Neural progenitor cell (in vitro differentiated cells): ENCODE results near the gene ZNF230. TPM values are rescaled to one million over a fixed set of nuclear protein-coding genes. Genes with fewer than 3 reads are reported as not detected.

Source experiments
- DNase-seq: peaks from one replicate; pipeline ENCODE4 v3.0.0-alpha.2; 2016; ENCODE audit warnings: low spot score
- H2AFZ ChIP-seq: fragments of 200-600 bp; sonication (generic); replicated peaks from 2 replicates; pipeline ENCODE4 v1.6.1; 2016; ENCODE audit warnings: antibody characterized with exemption
- H3F3A ChIP-seq: fragments of 200-600 bp; sonication (generic); 2 replicates; pipeline ENCODE4 v1.6.1; 2016; ENCODE audit warnings: antibody characterized with exemption, low read depth
- H3K27ac ChIP-seq: fragments of 200-600 bp; sonication (generic); 2 replicates; pipeline ENCODE4 v1.5.1; 2016; ENCODE audit warnings: mild to moderate bottlenecking
- H3K27me3 ChIP-seq: fragments of 200-600 bp; sonication (generic); 2 replicates; pipeline ENCODE4 v1.6.1; 2016; ENCODE audit warnings: mild to moderate bottlenecking, moderate library complexity
- H3K36me3 ChIP-seq: fragments of 200-600 bp; sonication (generic); 2 replicates; pipeline ENCODE4 v1.5.1; 2016
- H3K4me1 ChIP-seq: fragments of 200-600 bp; sonication (generic); 2 replicates; pipeline ENCODE4 v1.6.1; 2016; ENCODE audit warnings: mixed run types
- H3K4me2 ChIP-seq: fragments of 200-600 bp; sonication (generic); 2 replicates; pipeline ENCODE4 v1.6.1; 2016
- H3K4me3 ChIP-seq: fragments of 200-600 bp; sonication (generic); 2 replicates; pipeline ENCODE4 v1.5.1; 2016
- H3K79me2 ChIP-seq: fragments of 200-600 bp; sonication (generic); 2 replicates; pipeline ENCODE4 v1.6.1; 2016; ENCODE audit warnings: low read depth
- H3K9ac ChIP-seq: fragments of 200-600 bp; sonication (generic); 2 replicates; pipeline ENCODE4 v1.6.1; 2016
- H3K9me3 ChIP-seq: fragments of 200-600 bp; sonication (generic); 2 replicates; pipeline ENCODE4 v1.5.1; 2016; ENCODE audit warnings: low read depth
- H4K20me1 ChIP-seq: fragments of 200-600 bp; sonication (generic); 2 replicates; pipeline ENCODE4 v1.6.1; 2016; ENCODE audit warnings: low read depth
- H3K27ac Mint-ChIP-seq: 3 replicates; pipeline ENCODE4 v1.8.0; 2021; ENCODE audit warnings: mixed read lengths
- H3K27me3 Mint-ChIP-seq: 2 replicates; pipeline ENCODE4 v1.8.0; 2022; ENCODE audit warnings: low read depth, mild to moderate bottlenecking, inconsistent platforms, moderate library complexity, mixed read lengths; ENCODE audit not compliant: insufficient read depth
- H3K36me3 Mint-ChIP-seq: 3 replicates; pipeline ENCODE4 v1.8.0; 2021; ENCODE audit warnings: mixed read lengths
- H3K4me1 Mint-ChIP-seq: 3 replicates; pipeline ENCODE4 v1.8.0; 2021; ENCODE audit warnings: mixed read lengths
- H3K4me3 Mint-ChIP-seq: 3 replicates; pipeline ENCODE4 v1.8.0; 2021; ENCODE audit warnings: mild to moderate bottlenecking, moderate library complexity, mixed read lengths
- H3K9me3 Mint-ChIP-seq: 3 replicates; pipeline ENCODE4 v1.8.0; 2020; ENCODE audit warnings: mixed read lengths
- CTCF ChIP-seq: fragments of 200-600 bp; sonication (generic); IDR thresholded peaks from 2 replicates; pipeline ENCODE4 v1.5.1; 2017; ENCODE audit warnings: antibody characterized with exemption, mild to moderate bottlenecking
- EZH2 ChIP-seq: fragments of 200-600 bp; sonication (generic); IDR thresholded peaks from 2 replicates; pipeline ENCODE4 v1.6.1; 2017; ENCODE audit warnings: antibody characterized with exemption, mild to moderate bottlenecking, moderate library complexity
- EZH2phosphoT487 ChIP-seq: fragments of 200-600 bp; sonication (generic); IDR thresholded peaks from 2 replicates; pipeline ENCODE4 v1.6.1; 2017; ENCODE audit warnings: antibody characterized with exemption
- total RNA-seq: library from RNA; depleted of rRNA; stranded (reverse); fragments of >200 nt; gene quantifications from 2 replicates; pipeline ENCODE4 v1.2.3, GENCODE V29; 2015; ENCODE audit warnings: low replicate concordance

Gene ZNF230
- total RNA-seq, 1 donor from 2014 or later, result 4.7 TPM

DNA sequence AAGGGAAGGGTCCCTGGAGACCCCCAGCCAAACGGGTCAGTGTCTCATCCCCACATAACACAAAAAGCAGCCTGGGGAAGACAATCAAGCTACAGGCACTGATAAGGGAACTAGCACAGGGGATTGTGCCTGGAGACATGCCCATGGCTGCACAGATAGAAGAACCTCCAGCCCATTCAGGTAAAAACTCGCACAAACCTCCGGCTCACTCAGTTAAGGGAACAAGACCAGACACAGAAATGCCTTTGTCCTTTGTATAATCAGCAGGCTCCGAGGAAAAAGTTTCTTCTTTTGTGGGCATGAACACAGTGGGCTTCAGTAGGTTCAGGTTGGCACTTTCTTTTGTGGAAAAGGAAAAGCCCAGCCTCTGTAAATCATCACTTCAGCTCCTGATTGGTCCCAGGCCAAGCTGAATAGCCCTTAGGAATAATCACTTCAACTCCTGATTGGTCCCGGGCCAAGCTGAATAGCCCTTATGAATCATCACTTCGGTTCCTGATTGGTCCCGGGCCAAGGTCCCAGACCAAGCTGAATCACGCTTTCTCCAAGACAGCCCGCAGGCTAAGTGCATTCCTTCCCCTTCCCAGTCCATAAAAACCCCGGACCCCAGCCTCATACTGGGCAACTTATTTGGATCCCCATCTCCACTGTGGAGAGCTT is 5.0 kb upstream of the ZNF230 start:
- Histone ChIP-seq H3K4me2 (no peak overlapping the region), H3K27me3 (no peaks in the 10 kb centered on the region), H4K20me1 (no peaks in the 10 kb centered on the region), H3K36me3 (peaks cover 4% of the 10 kb centered on the region), H3K4me1 (no peaks in the 10 kb centered on the region), H3K79me2 (no peaks in the 10 kb centered on the region), H3F3A (no peaks in the 10 kb centered on the region), H3K9me3 (no peaks in the 10 kb centered on the region), H3K4me3 (no peak overlapping the region), H2AFZ (no peak overlapping the region), H3K9ac (no peak overlapping the region), H3K27ac (no peak overlapping the region)
- H3K4me1 Mint-ChIP-seq, result peaks cover 7% of the 10 kb centered on the region
- H3K9me3 Mint-ChIP-seq, result peaks cover 3% of the 10 kb centered on the region
- TF ChIP-seq EZH2, result no peak
- TF ChIP-seq EZH2phosphoT487, result no peak
- TF ChIP-seq CTCF, result no peak
- H3K27ac Mint-ChIP-seq, result no peak overlapping the region
- peaks cover 17% of the 10 kb centered on the region for H3K36me3 Mint-ChIP-seq
- no peak for DNase-seq
- no peak overlapping the region for H3K4me3 Mint-ChIP-seq
- H3K27me3 Mint-ChIP-seq, result peaks cover 2% of the 10 kb centered on the region

DNA sequence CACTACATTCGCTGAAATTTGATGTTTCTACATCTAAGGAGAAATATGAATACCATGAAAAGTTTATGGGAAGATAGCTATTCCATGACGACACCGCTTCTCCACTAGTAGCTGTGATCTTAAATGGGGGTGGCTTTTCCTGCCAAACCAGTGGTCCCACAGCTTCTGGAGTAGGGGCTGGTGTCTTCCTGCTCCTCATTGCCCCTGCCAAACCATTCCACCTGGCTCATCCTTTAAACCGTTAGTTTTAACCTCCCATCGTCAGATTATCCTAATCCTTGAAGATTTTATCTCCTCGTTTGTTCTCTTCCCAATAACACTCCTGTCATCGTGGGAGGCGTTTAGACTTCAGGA is 568 bp upstream of the ZNF230 start:
- DNase-seq, result no peak
- peaks cover 2% of the 10 kb centered on the region for H3K27me3 Mint-ChIP-seq
- peak overlapping the region; percentile 90 for H3K27ac Mint-ChIP-seq
- Histone ChIP-seq H3F3A (no peaks in the 10 kb centered on the region), H3K36me3 (peaks cover 5% of the 10 kb centered on the region), H3K4me1 (peaks cover 7% of the 10 kb centered on the region), H3K9me3 (no peaks in the 10 kb centered on the region), H3K27ac (no peak overlapping the region), H3K4me3 (peak overlapping the region; percentile 92), H3K9ac (peak overlapping the region; percentile 36), H3K4me2 (peak overlapping the region; percentile 91), H3K27me3 (no peaks in the 10 kb centered on the region), H2AFZ (peak overlapping the region; percentile 100), H4K20me1 (no peaks in the 10 kb centered on the region), H3K79me2 (peaks cover 9% of the 10 kb centered on the region)
- peaks cover 12% of the 10 kb centered on the region for H3K9me3 Mint-ChIP-seq
- H3K36me3 Mint-ChIP-seq, result peaks cover 18% of the 10 kb centered on the region
- peaks cover 11% of the 10 kb centered on the region for H3K4me1 Mint-ChIP-seq
- no peak for TF ChIP-seq EZH2
- no peak for TF ChIP-seq EZH2phosphoT487
- TF ChIP-seq CTCF, result no peak
- H3K4me3 Mint-ChIP-seq, result peak overlapping the region; percentile 100

DNA sequence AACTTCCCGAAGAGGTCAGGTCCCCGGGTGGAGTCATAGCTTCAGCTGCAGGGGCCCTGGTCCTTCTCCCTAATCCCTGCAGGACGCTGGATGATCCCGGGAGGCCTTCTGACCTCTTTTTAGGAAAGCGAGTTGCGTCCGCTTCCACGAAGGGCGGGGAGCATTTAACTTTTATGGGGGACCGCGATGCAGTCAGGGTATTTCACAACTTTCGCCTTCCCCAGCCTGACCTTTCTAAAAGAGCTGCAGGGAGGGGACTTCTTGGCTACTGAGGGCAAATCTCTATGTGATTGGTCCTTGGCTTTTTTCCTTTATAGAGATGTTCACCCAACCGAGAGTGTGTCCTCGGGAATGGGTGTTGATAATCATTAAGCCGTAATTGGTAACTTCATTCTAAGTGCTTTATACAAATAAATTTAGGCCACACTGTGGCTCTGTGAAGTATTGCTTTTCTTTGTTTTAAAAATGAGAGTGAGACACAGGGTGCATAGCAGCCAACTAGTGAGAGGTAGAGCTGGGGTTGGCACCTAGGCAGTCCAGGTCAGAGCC is 778 bp downstream of the ZNF230 start:
- H3K9me3 Mint-ChIP-seq, result peaks cover 17% of the 10 kb centered on the region
- peaks cover 11% of the 10 kb centered on the region for H3K4me1 Mint-ChIP-seq
- DNase-seq, result peak; percentile 33
- no peak overlapping the region for H3K27ac Mint-ChIP-seq
- Histone ChIP-seq H3K4me1 (peaks cover 7% of the 10 kb centered on the region), H3K27ac (no peak overlapping the region), H3K4me2 (peak overlapping the region; percentile 91), H3K79me2 (peaks cover 9% of the 10 kb centered on the region), H3K4me3 (peak overlapping the region; percentile 92), H3K9me3 (no peaks in the 10 kb centered on the region), H3F3A (no peaks in the 10 kb centered on the region), H3K9ac (no peak overlapping the region), H4K20me1 (no peaks in the 10 kb centered on the region), H3K27me3 (no peaks in the 10 kb centered on the region), H3K36me3 (peaks cover 6% of the 10 kb centered on the region), H2AFZ (peak overlapping the region; percentile 98)
- no peaks in the 10 kb centered on the region for H3K27me3 Mint-ChIP-seq
- TF ChIP-seq EZH2phosphoT487, result no peak
- no peak for TF ChIP-seq EZH2
- TF ChIP-seq CTCF, result no peak
- peak overlapping the region; percentile 100 for H3K4me3 Mint-ChIP-seq
- H3K36me3 Mint-ChIP-seq, result peaks cover 27% of the 10 kb centered on the region
